HPDE6-E6E7 (cell line): Measurements from ENCODE around the gene GPHN.

ENCODE experiments used
- DNase-seq: peaks from one replicate; pipeline ENCODE4 v3.0.0; 2011; ENCODE audit warnings: missing footprints; ENCODE audit errors: extremely low spot score

Gene GPHN

GRCh38 chr14:67228325-67228984, 720.5 kb downstream of the GPHN start:
- DNase-seq, result peak; percentile 23
